ENCODE data around the gene MAP1S.

Gene MAP1S

GRCh38 chr19:17695198-17695597 lies 24.1 kb upstream of the MAP1S start:
- no peak for DNase-seq

GRCh38 chr19:17703824-17704463 lies 15.3 kb upstream of the MAP1S start:
- DNase-seq, result peak; percentile 77

GRCh38 chr19:17706750-17707181 lies 12.5 kb upstream of the MAP1S start:
- no peak for DNase-seq

GRCh38 chr19:17711851-17712250 lies 7.4 kb upstream of the MAP1S start:
- DNase-seq, result no peak

GRCh38 chr19:17716309-17716929 lies 2.9 kb upstream of the MAP1S start:
- DNase-seq, result no peak

- no peak for DNase-seq
Measured at GRCh38 chr19:17718550-17718946, 732 bp upstream of the MAP1S start.

- peak; percentile 64 for DNase-seq
Measured at GRCh38 chr19:17719730-17720400, 585 bp downstream of the MAP1S start.

- DNase-seq, result no peak
Measured at GRCh38 chr19:17720440-17720839, 1.2 kb downstream of the MAP1S start.

GRCh38 chr19:17721111-17721628 lies 1.9 kb downstream of the MAP1S start:
- no peak for DNase-seq

- DNase-seq, result no peak
Measured at GRCh38 chr19:17721821-17722220, 2.5 kb downstream of the MAP1S start.

- DNase-seq, result no peak
Measured at GRCh38 chr19:17722655-17723240, 3.5 kb downstream of the MAP1S start.

GRCh38 chr19:17724655-17725054 lies 5.4 kb downstream of the MAP1S start:
- no peak for DNase-seq

GRCh38 chr19:17725422-17726078 lies 6.3 kb downstream of the MAP1S start:
- DNase-seq, result no peak

GRCh38 chr19:17726136-17726741 lies 7.0 kb downstream of the MAP1S start:
- DNase-seq, result no peak

- no peak for DNase-seq
Measured at GRCh38 chr19:17726964-17727773, 7.9 kb downstream of the MAP1S start.

- DNase-seq, result no peak
Measured at GRCh38 chr19:17727843-17728242, 8.6 kb downstream of the MAP1S start.

- no peak for DNase-seq
Measured at GRCh38 chr19:17733127-17733526, 13.8 kb downstream of the MAP1S start.

- DNase-seq, result no peak
Measured at GRCh38 chr19:17734146-17734545, 14.9 kb downstream of the MAP1S start.

GRCh38 chr19:17735410-17735809 lies 16.1 kb downstream of the MAP1S start:
- no peak for DNase-seq

- DNase-seq, result no peak
Measured at GRCh38 chr19:17737690-17738153, 18.4 kb downstream of the MAP1S start.

GRCh38 chr19:17739121-17739875 lies 20.0 kb downstream of the MAP1S start:
- no peak for DNase-seq
